WTC11 (cell line): Measurements from ENCODE around the gene SHISA6. TPM values are rescaled to one million over a fixed set of nuclear protein-coding genes. Genes with fewer than 3 reads are reported as not detected.

Experiments
- ATAC-seq: fragments of 200-7000 bp; cut with Tn5 transposase; 2 replicates; pipeline ENCODE4 v1.10.0; 2021; ENCODE audit warnings: mild to moderate bottlenecking, moderate library complexity
- CTCF ChIA-PET: fragments of 300-600 bp; sonication (Branson Sonifier 250); formaldehyde crosslinking; loops from one replicate; lab custom pipeline; 2021; ENCODE audit warnings: antibody characterized with exemption; lab: Charles Lee
- POLR2A ChIA-PET: fragments of 350-600 bp; sonication (Branson Sonifier 250); formaldehyde crosslinking; loops from one replicate; lab custom pipeline; 2021; ENCODE audit warnings: antibody characterized with exemption; lab: Charles Lee
- DNase-seq: peaks from one replicate; pipeline ENCODE4 v3.0.0; 2021; ENCODE audit warnings: low spot score
- H3K27ac Mint-ChIP-seq: 2 replicates; pipeline ENCODE4 v1.8.0; 2021; ENCODE audit warnings: mixed read lengths
- H3K27me3 Mint-ChIP-seq: 2 replicates; pipeline ENCODE4 v1.8.0; 2021; ENCODE audit warnings: low read depth, mild to moderate bottlenecking, moderate library complexity, mixed read lengths
- H3K36me3 Mint-ChIP-seq: 2 replicates; pipeline ENCODE4 v1.8.0; 2021; ENCODE audit warnings: mixed read lengths
- H3K4me1 Mint-ChIP-seq: 2 replicates; pipeline ENCODE4 v1.8.0; 2022; ENCODE audit warnings: mixed read lengths
- H3K4me3 Mint-ChIP-seq: 2 replicates; pipeline ENCODE4 v1.8.0; 2021; ENCODE audit warnings: mild to moderate bottlenecking, moderate library complexity, mixed read lengths
- H3K9me3 Mint-ChIP-seq: 2 replicates; pipeline ENCODE4 v1.8.0; 2021; ENCODE audit warnings: mixed read lengths
- CREB1 ChIP-seq: sonication (generic); formaldehyde crosslinking; IDR thresholded peaks from 2 replicates; pipeline ENCODE4 v1.8.0; 2023; ENCODE audit warnings: mild to moderate bottlenecking, missing genetic modification reagents
- EMX1 ChIP-seq: fragments of 250-450 bp; sonication (Bioruptor Pico); IDR thresholded peaks from 2 replicates; pipeline ENCODE4 v1.8.0; 2021; ENCODE audit warnings: mild to moderate bottlenecking
- FOXK1 ChIP-seq: sonication (generic); formaldehyde crosslinking; IDR thresholded peaks from 2 replicates; pipeline ENCODE4 v1.8.0; 2022; ENCODE audit warnings: mild to moderate bottlenecking, moderate library complexity, missing genetic modification reagents
- GTF2I ChIP-seq: fragments of 250-450 bp; sonication (Bioruptor Pico); conservative IDR thresholded peaks from 2 replicates; pipeline ENCODE4 v1.4.0; 2021; ENCODE audit warnings: mild to moderate bottlenecking
- IRF2 ChIP-seq: sonication (generic); formaldehyde crosslinking; IDR thresholded peaks from 2 replicates; pipeline ENCODE4 v1.8.0; 2022; ENCODE audit warnings: low read depth, missing genetic modification reagents, borderline replicate concordance
- JUN ChIP-seq: sonication (generic); formaldehyde crosslinking; IDR thresholded peaks from 2 replicates; pipeline ENCODE4 v1.8.0; 2023; ENCODE audit warnings: mild to moderate bottlenecking, missing genetic modification reagents
- MYBL2 ChIP-seq: sonication (generic); formaldehyde crosslinking; IDR thresholded peaks from 2 replicates; pipeline ENCODE4 v1.8.1; 2023; ENCODE audit warnings: mild to moderate bottlenecking, moderate library complexity, missing genetic modification reagents
- SP1 ChIP-seq: sonication (generic); formaldehyde crosslinking; conservative IDR thresholded peaks from 2 replicates; pipeline ENCODE4 v1.8.1; 2022; ENCODE audit warnings: missing genetic modification reagents
- TCF7 ChIP-seq: sonication (generic); formaldehyde crosslinking; IDR thresholded peaks from 2 replicates; pipeline ENCODE4 v1.8.0; 2022; ENCODE audit warnings: mild to moderate bottlenecking, low read depth, missing genetic modification reagents, moderate library complexity
- ZNF138 ChIP-seq: sonication (generic); formaldehyde crosslinking; conservative IDR thresholded peaks from 2 replicates; pipeline ENCODE4 v1.8.1; 2022; ENCODE audit warnings: mild to moderate bottlenecking, moderate library complexity, missing genetic modification reagents
- ZNF396 ChIP-seq: fragments of 250-450 bp; sonication (Bioruptor Pico); IDR thresholded peaks from 2 replicates; pipeline ENCODE4 v1.8.0; 2021; ENCODE audit warnings: mild to moderate bottlenecking, moderate library complexity, borderline replicate concordance
- ZNF416 ChIP-seq: fragments of 250-450 bp; sonication (Bioruptor Pico); IDR thresholded peaks from 2 replicates; pipeline ENCODE4 v1.9.0; 2021; ENCODE audit warnings: mild to moderate bottlenecking, inconsistent platforms
- total RNA-seq: library from RNA; stranded (reverse); gene quantifications from 3 replicates; pipeline ENCODE4 v1.2.3, GENCODE V29; 2021
- TF ChIP-seq, protein P1 (sequence below): sonication (generic); formaldehyde crosslinking; IDR thresholded peaks from 2 replicates; pipeline ENCODE4 v1.8.0; 2022; ENCODE audit warnings: missing genetic modification reagents
- TF ChIP-seq, protein P2 (sequence below): fragments of 250-450 bp; sonication (Bioruptor Pico); IDR thresholded peaks from 2 replicates; pipeline ENCODE4 v1.9.0; 2021; ENCODE audit warnings: moderate library complexity, mild to moderate bottlenecking, inconsistent platforms, borderline replicate concordance
- TF ChIP-seq, protein P3 (sequence below): sonication (generic); formaldehyde crosslinking; IDR thresholded peaks from 2 replicates; pipeline ENCODE4 v1.8.1; 2023; ENCODE audit warnings: mild to moderate bottlenecking, missing genetic modification reagents
- TF ChIP-seq, protein P4 (sequence below): fragments of 200-600 bp; IDR thresholded peaks from 2 replicates; pipeline ENCODE4 v1.8.0; 2022; ENCODE audit warnings: antibody characterized with exemption
- TF ChIP-seq, protein P5 (sequence below): sonication (generic); formaldehyde crosslinking; IDR thresholded peaks from 2 replicates; pipeline ENCODE4 v1.8.1; 2023; ENCODE audit warnings: mild to moderate bottlenecking, missing genetic modification reagents
- TF ChIP-seq, protein P6 (sequence below): sonication (generic); formaldehyde crosslinking; IDR thresholded peaks from 2 replicates; pipeline ENCODE4 v1.8.1; 2023; ENCODE audit warnings: mild to moderate bottlenecking, missing genetic modification reagents, moderate library complexity
- TF ChIP-seq, protein P7 (sequence below): sonication (generic); formaldehyde crosslinking; IDR thresholded peaks from 2 replicates; pipeline ENCODE4 v1.8.0; 2023; ENCODE audit warnings: missing genetic modification reagents, mild to moderate bottlenecking, borderline replicate concordance

SHISA6 gene
- total RNA-seq, 1 experiment from 2014 or later: 1.1 TPM

DNA sequence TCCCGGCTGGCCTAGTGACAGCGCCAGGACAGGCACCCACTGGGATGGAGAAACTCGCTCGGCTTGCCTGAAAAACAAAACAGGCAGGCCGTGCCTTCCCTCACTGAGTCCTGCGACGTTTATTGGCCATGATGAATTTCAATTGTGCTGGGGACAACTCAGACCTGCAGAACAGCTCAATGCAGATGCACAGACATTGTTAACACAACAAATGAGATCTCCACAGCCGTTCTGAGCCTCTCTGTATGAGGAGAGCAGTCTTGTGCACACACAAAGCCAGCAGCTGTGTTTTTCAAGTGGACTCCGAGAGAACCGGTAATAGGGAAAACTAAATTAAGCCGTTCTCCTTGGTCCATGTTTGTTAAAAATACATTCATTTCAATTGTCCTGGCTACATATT is 15.9 kb downstream of the SHISA6 start (continued):
- TF ChIP-seq, protein P1, sequence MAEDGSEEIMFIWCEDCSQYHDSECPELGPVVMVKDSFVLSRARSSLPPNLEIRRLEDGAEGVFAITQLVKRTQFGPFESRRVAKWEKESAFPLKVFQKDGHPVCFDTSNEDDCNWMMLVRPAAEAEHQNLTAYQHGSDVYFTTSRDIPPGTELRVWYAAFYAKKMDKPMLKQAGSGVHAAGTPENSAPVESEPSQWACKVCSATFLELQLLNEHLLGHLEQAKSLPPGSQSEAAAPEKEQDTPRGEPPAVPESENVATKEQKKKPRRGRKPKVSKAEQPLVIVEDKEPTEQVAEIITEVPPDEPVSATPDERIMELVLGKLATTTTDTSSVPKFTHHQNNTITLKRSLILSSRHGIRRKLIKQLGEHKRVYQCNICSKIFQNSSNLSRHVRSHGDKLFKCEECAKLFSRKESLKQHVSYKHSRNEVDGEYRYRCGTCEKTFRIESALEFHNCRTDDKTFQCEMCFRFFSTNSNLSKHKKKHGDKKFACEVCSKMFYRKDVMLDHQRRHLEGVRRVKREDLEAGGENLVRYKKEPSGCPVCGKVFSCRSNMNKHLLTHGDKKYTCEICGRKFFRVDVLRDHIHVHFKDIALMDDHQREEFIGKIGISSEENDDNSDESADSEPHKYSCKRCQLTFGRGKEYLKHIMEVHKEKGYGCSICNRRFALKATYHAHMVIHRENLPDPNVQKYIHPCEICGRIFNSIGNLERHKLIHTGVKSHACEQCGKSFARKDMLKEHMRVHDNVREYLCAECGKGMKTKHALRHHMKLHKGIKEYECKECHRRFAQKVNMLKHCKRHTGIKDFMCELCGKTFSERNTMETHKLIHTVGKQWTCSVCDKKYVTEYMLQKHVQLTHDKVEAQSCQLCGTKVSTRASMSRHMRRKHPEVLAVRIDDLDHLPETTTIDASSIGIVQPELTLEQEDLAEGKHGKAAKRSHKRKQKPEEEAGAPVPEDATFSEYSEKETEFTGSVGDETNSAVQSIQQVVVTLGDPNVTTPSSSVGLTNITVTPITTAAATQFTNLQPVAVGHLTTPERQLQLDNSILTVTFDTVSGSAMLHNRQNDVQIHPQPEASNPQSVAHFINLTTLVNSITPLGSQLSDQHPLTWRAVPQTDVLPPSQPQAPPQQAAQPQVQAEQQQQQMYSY: no peak
- TF ChIP-seq CREB1 (CRISPR knock-in tag) (no peak), MYBL2 (CRISPR knock-in tag) (no peak), FOXK1 (CRISPR knock-in tag) (no peak)
- TF ChIP-seq, protein P2, sequence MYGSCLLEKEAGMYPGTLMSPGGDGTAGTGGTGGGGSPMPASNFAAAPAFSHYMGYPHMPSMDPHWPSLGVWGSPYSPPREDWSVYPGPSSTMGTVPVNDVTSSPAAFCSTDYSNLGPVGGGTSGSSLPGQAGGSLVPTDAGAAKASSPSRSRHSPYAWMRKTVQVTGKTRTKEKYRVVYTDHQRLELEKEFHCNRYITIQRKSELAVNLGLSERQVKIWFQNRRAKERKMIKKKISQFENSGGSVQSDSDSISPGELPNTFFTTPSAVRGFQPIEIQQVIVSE (CRISPR knock-in tag): no peak
- TF ChIP-seq, protein P3, sequence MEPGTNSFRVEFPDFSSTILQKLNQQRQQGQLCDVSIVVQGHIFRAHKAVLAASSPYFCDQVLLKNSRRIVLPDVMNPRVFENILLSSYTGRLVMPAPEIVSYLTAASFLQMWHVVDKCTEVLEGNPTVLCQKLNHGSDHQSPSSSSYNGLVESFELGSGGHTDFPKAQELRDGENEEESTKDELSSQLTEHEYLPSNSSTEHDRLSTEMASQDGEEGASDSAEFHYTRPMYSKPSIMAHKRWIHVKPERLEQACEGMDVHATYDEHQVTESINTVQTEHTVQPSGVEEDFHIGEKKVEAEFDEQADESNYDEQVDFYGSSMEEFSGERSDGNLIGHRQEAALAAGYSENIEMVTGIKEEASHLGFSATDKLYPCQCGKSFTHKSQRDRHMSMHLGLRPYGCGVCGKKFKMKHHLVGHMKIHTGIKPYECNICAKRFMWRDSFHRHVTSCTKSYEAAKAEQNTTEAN (CRISPR knock-in tag): no peak
- TF ChIP-seq, protein P4, sequence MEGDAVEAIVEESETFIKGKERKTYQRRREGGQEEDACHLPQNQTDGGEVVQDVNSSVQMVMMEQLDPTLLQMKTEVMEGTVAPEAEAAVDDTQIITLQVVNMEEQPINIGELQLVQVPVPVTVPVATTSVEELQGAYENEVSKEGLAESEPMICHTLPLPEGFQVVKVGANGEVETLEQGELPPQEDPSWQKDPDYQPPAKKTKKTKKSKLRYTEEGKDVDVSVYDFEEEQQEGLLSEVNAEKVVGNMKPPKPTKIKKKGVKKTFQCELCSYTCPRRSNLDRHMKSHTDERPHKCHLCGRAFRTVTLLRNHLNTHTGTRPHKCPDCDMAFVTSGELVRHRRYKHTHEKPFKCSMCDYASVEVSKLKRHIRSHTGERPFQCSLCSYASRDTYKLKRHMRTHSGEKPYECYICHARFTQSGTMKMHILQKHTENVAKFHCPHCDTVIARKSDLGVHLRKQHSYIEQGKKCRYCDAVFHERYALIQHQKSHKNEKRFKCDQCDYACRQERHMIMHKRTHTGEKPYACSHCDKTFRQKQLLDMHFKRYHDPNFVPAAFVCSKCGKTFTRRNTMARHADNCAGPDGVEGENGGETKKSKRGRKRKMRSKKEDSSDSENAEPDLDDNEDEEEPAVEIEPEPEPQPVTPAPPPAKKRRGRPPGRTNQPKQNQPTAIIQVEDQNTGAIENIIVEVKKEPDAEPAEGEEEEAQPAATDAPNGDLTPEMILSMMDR: no peak

DNA sequence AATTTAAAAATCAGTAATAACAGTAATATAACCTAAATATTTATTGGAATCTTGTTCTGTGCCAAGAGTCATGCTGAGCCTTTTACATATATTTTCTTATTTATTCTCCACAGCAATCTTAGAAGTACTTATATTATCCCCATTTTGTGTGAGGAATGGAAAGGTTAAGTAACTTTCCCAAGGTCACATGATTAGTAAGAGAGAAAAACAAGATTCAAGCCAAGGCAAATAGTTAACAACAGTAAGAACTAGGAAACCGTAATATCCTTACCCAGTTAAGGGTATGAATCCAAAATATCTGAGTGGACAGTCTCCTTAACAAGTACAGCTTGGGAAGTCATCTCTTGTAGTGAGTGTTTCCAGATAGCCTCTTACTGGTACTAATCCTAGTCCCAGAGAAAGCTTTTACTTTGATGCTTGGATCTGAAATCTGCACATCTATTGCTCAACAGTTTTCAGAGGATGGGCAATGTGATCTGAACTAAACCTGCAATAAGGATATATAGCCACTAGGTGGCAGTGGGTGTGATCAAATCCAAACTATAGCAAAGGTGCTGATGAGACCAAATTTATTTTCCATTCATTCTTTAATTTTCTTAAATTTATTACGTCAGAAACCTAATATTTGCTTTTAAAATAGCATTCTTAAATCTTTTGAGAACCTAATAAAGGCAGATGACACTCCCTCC is 23.3 kb downstream of the SHISA6 start:
- no peak for ATAC-seq
- H3K4me3 Mint-ChIP-seq: no peak overlapping the region
- 0 out of 2 replicates have a peak, but pooled peaks cover 3% of the 10 kb centered on the region for H3K4me1 Mint-ChIP-seq
- no peak for DNase-seq
- POLR2A ChIA-PET: no interaction called here
- peaks cover 84% of the 10 kb centered on the region for H3K36me3 Mint-ChIP-seq
- CTCF ChIA-PET: no interaction called here
- H3K27ac Mint-ChIP-seq: no peak overlapping the region
- TF ChIP-seq ZNF416 (CRISPR knock-in tag) (no peak), ZNF138 (CRISPR knock-in tag) (no peak), ZNF396 (CRISPR knock-in tag) (no peak), IRF2 (CRISPR knock-in tag) (no peak), TCF7 (CRISPR knock-in tag) (no peak), JUN (CRISPR knock-in tag) (no peak), EMX1 (CRISPR knock-in tag) (no peak), GTF2I (CRISPR knock-in tag) (no peak), SP1 (CRISPR knock-in tag) (no peak)
- TF ChIP-seq, protein P2 (CRISPR knock-in tag): no peak
- TF ChIP-seq, protein P5, sequence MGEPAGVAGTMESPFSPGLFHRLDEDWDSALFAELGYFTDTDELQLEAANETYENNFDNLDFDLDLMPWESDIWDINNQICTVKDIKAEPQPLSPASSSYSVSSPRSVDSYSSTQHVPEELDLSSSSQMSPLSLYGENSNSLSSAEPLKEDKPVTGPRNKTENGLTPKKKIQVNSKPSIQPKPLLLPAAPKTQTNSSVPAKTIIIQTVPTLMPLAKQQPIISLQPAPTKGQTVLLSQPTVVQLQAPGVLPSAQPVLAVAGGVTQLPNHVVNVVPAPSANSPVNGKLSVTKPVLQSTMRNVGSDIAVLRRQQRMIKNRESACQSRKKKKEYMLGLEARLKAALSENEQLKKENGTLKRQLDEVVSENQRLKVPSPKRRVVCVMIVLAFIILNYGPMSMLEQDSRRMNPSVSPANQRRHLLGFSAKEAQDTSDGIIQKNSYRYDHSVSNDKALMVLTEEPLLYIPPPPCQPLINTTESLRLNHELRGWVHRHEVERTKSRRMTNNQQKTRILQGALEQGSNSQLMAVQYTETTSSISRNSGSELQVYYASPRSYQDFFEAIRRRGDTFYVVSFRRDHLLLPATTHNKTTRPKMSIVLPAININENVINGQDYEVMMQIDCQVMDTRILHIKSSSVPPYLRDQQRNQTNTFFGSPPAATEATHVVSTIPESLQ (CRISPR knock-in tag): no peak
- TF ChIP-seq, protein P6, sequence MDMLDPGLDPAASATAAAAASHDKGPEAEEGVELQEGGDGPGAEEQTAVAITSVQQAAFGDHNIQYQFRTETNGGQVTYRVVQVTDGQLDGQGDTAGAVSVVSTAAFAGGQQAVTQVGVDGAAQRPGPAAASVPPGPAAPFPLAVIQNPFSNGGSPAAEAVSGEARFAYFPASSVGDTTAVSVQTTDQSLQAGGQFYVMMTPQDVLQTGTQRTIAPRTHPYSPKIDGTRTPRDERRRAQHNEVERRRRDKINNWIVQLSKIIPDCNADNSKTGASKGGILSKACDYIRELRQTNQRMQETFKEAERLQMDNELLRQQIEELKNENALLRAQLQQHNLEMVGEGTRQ (CRISPR knock-in tag): no peak
- TF ChIP-seq, protein P7, sequence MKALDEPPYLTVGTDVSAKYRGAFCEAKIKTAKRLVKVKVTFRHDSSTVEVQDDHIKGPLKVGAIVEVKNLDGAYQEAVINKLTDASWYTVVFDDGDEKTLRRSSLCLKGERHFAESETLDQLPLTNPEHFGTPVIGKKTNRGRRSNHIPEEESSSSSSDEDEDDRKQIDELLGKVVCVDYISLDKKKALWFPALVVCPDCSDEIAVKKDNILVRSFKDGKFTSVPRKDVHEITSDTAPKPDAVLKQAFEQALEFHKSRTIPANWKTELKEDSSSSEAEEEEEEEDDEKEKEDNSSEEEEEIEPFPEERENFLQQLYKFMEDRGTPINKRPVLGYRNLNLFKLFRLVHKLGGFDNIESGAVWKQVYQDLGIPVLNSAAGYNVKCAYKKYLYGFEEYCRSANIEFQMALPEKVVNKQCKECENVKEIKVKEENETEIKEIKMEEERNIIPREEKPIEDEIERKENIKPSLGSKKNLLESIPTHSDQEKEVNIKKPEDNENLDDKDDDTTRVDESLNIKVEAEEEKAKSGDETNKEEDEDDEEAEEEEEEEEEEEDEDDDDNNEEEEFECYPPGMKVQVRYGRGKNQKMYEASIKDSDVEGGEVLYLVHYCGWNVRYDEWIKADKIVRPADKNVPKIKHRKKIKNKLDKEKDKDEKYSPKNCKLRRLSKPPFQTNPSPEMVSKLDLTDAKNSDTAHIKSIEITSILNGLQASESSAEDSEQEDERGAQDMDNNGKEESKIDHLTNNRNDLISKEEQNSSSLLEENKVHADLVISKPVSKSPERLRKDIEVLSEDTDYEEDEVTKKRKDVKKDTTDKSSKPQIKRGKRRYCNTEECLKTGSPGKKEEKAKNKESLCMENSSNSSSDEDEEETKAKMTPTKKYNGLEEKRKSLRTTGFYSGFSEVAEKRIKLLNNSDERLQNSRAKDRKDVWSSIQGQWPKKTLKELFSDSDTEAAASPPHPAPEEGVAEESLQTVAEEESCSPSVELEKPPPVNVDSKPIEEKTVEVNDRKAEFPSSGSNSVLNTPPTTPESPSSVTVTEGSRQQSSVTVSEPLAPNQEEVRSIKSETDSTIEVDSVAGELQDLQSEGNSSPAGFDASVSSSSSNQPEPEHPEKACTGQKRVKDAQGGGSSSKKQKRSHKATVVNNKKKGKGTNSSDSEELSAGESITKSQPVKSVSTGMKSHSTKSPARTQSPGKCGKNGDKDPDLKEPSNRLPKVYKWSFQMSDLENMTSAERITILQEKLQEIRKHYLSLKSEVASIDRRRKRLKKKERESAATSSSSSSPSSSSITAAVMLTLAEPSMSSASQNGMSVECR (CRISPR knock-in tag): no peak
- TF ChIP-seq, all 79 proteins: peak for 0
- H3K9me3 Mint-ChIP-seq: peaks cover 92% of the 10 kb centered on the region
- H3K27me3 Mint-ChIP-seq: peaks cover 8% of the 10 kb centered on the region; the same call in 1 of the 2 replicates
